ENCODE results near the gene TTI1.
"Not testable (repeated sequence)": the region's sequence is repeated elsewhere in the genome, so short reads cannot be mapped to it uniquely, and the experiment has no call there.

TTI1 gene

GRCh38 chr20:38054647-38055046 is 21.4 kb upstream of the TTI1 start:
- no peak for DNase-seq

- no peak for DNase-seq
Observed at GRCh38 chr20:38052870-38053269, 19.6 kb upstream of the TTI1 start.

- peak; percentile 34 for DNase-seq
Observed at GRCh38 chr20:38050686-38051085, 17.4 kb upstream of the TTI1 start.

- DNase-seq: peak; percentile 79
Observed at GRCh38 chr20:38049800-38050199, 16.5 kb upstream of the TTI1 start.

GRCh38 chr20:38046572-38046971 is 13.3 kb upstream of the TTI1 start:
- DNase-seq: no peak

- DNase-seq: no peak
Observed at GRCh38 chr20:38044685-38045084, 11.4 kb upstream of the TTI1 start.

- DNase-seq: peak; percentile 68
Observed at GRCh38 chr20:38043512-38044300, 10.4 kb upstream of the TTI1 start.

GRCh38 chr20:38040276-38040675 is 7.0 kb upstream of the TTI1 start:
- no peak for DNase-seq

GRCh38 chr20:38036366-38036765 is 3.1 kb upstream of the TTI1 start:
- DNase-seq: no peak

GRCh38 chr20:38034961-38035360 is 1.7 kb upstream of the TTI1 start:
- DNase-seq: no peak

- DNase-seq: no peak
Observed at GRCh38 chr20:38034108-38034649, 923 bp upstream of the TTI1 start.

GRCh38 chr20:38032585-38033329 is 499 bp downstream of the TTI1 start:
- DNase-seq: no peak

GRCh38 chr20:38031957-38032356 is 1.3 kb downstream of the TTI1 start:
- DNase-seq: no peak

- DNase-seq: no peak
Observed at GRCh38 chr20:38029453-38029852, 3.8 kb downstream of the TTI1 start.

GRCh38 chr20:38024496-38024895 is 8.8 kb downstream of the TTI1 start:
- no peak for DNase-seq

- DNase-seq: peak; percentile 23
Observed at GRCh38 chr20:38023181-38024001, 9.9 kb downstream of the TTI1 start.

- DNase-seq: no peak
Observed at GRCh38 chr20:38021087-38021772, 12.0 kb downstream of the TTI1 start.

GRCh38 chr20:38018385-38018784 is 14.9 kb downstream of the TTI1 start:
- DNase-seq: no peak

GRCh38 chr20:38017959-38018358 is 15.3 kb downstream of the TTI1 start:
- no peak for DNase-seq

GRCh38 chr20:38013887-38014286 is 19.4 kb downstream of the TTI1 start:
- DNase-seq: no peak

GRCh38 chr20:38012332-38012731 is 20.9 kb downstream of the TTI1 start:
- DNase-seq: no peak

GRCh38 chr20:38011696-38012095 is 21.6 kb downstream of the TTI1 start:
- no peak for DNase-seq

- DNase-seq: not testable (repeated sequence)
Observed at GRCh38 chr20:38009416-38009815, 23.8 kb downstream of the TTI1 start.

All from kidney glomerular epithelial cell (primary cell).